ENCODE measurements around the gene TEX28.

DNA sequence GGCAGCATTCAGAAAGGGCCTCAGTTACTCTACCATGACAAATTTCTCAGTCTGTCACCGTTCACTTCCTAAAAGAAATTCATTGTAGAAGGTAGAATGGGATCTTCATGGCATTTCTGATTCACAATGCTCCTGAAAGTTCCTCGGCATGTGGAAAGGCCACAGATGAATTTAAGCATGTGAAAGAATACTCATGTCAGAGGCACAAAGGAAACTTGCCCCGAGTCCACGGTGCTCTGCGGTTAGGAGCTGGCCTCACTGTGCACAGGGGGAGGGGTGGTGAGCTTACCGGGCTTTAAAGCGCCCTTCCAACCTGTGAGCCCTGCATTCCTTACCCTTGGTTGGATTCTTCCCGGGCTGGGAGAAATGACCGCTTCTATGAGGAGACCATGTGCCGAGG, 9.9 kb upstream of the TEX28 start:
- TF ChIP-seq, protein P1, sequence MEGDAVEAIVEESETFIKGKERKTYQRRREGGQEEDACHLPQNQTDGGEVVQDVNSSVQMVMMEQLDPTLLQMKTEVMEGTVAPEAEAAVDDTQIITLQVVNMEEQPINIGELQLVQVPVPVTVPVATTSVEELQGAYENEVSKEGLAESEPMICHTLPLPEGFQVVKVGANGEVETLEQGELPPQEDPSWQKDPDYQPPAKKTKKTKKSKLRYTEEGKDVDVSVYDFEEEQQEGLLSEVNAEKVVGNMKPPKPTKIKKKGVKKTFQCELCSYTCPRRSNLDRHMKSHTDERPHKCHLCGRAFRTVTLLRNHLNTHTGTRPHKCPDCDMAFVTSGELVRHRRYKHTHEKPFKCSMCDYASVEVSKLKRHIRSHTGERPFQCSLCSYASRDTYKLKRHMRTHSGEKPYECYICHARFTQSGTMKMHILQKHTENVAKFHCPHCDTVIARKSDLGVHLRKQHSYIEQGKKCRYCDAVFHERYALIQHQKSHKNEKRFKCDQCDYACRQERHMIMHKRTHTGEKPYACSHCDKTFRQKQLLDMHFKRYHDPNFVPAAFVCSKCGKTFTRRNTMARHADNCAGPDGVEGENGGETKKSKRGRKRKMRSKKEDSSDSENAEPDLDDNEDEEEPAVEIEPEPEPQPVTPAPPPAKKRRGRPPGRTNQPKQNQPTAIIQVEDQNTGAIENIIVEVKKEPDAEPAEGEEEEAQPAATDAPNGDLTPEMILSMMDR (IDR thresholded peaks at IDR 0.05) = no peak
- TF ChIP-seq EP300 (IDR thresholded peaks at IDR 0.05) (no peak), POLR2A (IDR thresholded peaks at IDR 0.05) (no peak)

All from upper lobe of left lung (tissue), 4 donors.